ENCODE results near the gene ARHGEF28.

Gene ARHGEF28

GRCh38 chr5:73977146-73977545 lies 351.1 kb downstream of the ARHGEF28 start:
- no peak for DNase-seq

DNA sequence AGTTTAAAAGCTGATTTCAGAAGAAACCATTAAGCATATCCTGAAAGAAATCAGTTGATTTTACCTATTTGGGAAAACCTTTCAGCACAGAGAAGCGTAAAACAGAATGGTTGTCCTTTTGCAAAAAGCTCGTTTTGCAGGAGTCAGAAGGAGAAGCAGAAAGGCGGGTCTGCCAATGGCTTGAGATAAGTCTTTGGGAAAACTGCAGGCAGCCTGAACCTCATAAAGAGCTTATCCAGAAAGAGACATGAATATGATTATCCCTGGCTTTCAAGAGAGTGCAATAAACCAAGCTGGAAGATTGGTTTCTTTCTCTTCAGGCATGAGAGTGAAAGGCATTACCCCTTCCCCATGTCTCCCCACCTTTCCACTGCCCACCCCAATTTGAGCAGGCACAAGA lies 353.3 kb downstream of the ARHGEF28 start:
- no peak for DNase-seq

DNA sequence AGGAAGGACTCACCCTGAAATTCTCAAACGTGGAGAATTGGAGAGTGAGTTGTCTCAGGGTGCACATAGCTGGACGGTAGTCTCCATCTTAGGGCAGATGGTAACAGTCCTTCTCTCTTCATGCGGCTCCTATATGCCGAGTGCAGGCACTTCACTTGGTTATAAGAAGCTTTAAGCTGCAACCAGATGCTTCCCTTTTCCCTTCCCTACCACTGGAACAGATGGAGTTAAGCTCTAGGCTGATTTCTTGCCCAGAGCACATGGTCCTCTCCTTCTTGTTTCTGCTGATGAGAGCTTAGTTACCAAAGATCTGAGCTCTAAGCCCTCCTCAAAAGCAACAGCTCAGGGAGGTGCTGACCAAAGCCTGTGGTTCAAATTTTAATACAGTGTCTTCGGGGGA lies 355.7 kb downstream of the ARHGEF28 start:
- no peak for DNase-seq

DNA sequence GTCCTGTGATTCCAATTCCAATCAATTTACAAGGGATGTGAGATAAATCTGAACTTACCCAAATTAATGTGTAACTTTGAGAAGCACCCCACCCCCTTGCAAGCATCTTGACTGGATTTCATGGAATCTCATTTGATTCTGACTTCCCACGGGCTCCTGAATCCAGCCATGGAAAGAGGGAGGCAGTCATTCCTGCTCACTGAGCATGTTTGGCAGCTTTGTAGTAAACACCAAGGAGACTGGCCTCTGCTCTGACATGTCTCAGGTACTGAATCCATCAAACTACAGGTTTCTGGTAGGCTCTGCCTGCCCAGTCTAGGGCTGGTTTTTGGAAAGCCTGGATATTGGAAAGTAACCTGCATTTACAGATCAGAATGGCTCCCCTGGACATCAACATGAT lies 357.6 kb downstream of the ARHGEF28 start:
- no peak for DNase-seq

DNA sequence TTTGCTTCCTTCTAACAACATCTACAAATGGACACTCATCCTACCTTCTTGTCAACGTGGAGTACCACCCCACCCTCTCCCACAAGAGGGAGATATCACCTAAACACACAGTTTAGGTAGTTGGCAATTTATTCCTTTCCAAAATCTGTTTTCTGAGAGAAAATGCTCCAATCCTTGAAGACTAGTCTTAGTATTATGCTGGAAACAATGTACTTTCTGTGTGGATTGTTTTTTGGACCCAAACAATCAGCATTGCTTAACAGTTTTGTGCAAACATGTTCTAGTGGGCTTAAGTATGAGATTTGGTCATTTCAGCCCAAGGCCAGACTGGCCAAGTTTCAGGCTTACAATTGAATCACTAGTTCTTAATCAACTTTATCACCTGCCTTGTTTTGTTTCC lies 359.1 kb downstream of the ARHGEF28 start:
- DNase-seq: no peak

GRCh38 chr5:73986729-73987128 lies 360.7 kb downstream of the ARHGEF28 start:
- DNase-seq: no peak

DNA sequence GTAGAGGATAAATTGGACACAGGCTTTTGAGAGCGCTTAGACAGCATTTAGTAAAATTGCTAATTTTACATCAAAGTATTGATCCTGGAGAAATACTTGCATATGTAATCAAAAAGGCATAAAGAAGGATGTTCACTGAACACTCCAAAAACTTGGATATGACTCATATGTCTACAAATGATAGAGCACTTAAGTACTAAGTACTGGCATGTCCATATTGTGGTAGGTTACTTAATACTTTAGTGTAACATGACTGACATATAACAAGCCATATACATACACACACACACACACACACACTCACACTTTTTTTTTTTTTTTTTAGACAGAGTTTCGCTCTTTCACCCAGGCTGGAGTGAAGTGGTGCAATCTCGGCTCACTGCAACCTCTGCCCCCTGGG lies 361.9 kb downstream of the ARHGEF28 start:
- no peak for DNase-seq

GRCh38 chr5:73989956-73990355 lies 364.0 kb downstream of the ARHGEF28 start:
- DNase-seq: no peak

Measured in suppressor macrophage treated with lipopolysaccharide for 4 hours (primary cell).